ENCODE measurements around the gene PLPP6.

- TF ChIP-seq CTCF (IDR thresholded peaks at IDR 0.05) = no peak
- no peak for TF ChIP-seq POLR2A (IDR thresholded peaks at IDR 0.05)
Measured at GRCh38 chr9:4622016-4622415, 40.1 kb upstream of the PLPP6 start.
